Uterus (tissue), 4 donors: Measurements from ENCODE around the gene NMNAT2. TPM values are rescaled to one million over a fixed set of nuclear protein-coding genes. Genes with fewer than 3 reads are reported as not detected.

Experiments
- DNase-seq, 2 donors: peaks; one replicate each; pipeline ENCODE4 v3.0.0-alpha.2; 2019 to 2020
- H3K27ac ChIP-seq, 2 donors: fragments of 200-600 bp; sonication (generic); 1 replicate in 1 of 2; 2 replicates in 1 of 2; pipeline ENCODE4 v1.5.1; 2016 to 2018
- H3K27me3 ChIP-seq, 2 donors: fragments of 200-600 bp; sonication (generic); one replicate each; pipeline ENCODE4 v1.5.1; 2018 to 2019; ENCODE audit warnings: control low read depth in 1 of 2
- H3K36me3 ChIP-seq, 2 donors: fragments of 200-600 bp; sonication (generic); one replicate each; pipeline ENCODE4 v1.5.1; 2019; ENCODE audit warnings: control low read depth in 1 of 2
- H3K4me1 ChIP-seq, 2 donors: fragments of 200-600 bp; sonication (generic); one replicate each; pipeline ENCODE4 v1.5.1; 2018 to 2019; ENCODE audit warnings: control low read depth in 1 of 2
- H3K4me3 ChIP-seq, 2 donors: fragments of 200-600 bp; sonication (generic); 1 replicate in 1 of 2; 2 replicates in 1 of 2; pipeline ENCODE4 v1.5.1; 2018 to 2019; ENCODE audit warnings: mild to moderate bottlenecking in 1 of 2
- H3K9me3 ChIP-seq, 2 donors: fragments of 200-600 bp; sonication (generic); one replicate each; pipeline ENCODE4 v1.5.1; 2019; ENCODE audit warnings: control low read depth in 1 of 2
- POLR2A ChIP-seq, 2 donors: fragments of 450-650 bp; IDR thresholded peaks; one replicate each; pipeline ENCODE4 v1.6.1; 2016; ENCODE audit warnings: antibody characterized with exemption in 2 of 2, mild to moderate bottlenecking in 1 of 2, moderate library complexity in 1 of 2
- intact Hi-C: fragments of 100-400 bp; cut with DNase I; formaldehyde crosslinking; loops from one replicate; pipeline ENCODE4 v1.15.1; 2023; ENCODE audit warnings: low total_unique reads
- total RNA-seq, 4 donors: library from RNA; depleted of rRNA in 3 of 4; stranded (reverse); fragments of >200 nt in 3 of 4; gene quantifications; one replicate each; pipeline versions ENCODE4 v1.1.0 to v1.2.4, GENCODE V29; 2014 to 2023
- TF ChIP-seq, protein P1 (sequence below), 4 experiments: fragments of 200-600 bp in 2 of 4; fragments of 450-650 bp in 2 of 4; sonication (generic) in 2 of 4; IDR thresholded peaks; one replicate each; pipeline ENCODE4 v1.5.1; 2016 to 2019; ENCODE audit warnings: antibody characterized with exemption in 4 of 4, mild to moderate bottlenecking in 2 of 4, moderate library complexity in 1 of 4
- donor health status: DM: yes; HTN: yes; CAD: no.

Gene NMNAT2
- total RNA-seq, 4 donors from 2014 or later: 0.85 to 2.8 (median 1.5) TPM; not detected in 1

DNA sequence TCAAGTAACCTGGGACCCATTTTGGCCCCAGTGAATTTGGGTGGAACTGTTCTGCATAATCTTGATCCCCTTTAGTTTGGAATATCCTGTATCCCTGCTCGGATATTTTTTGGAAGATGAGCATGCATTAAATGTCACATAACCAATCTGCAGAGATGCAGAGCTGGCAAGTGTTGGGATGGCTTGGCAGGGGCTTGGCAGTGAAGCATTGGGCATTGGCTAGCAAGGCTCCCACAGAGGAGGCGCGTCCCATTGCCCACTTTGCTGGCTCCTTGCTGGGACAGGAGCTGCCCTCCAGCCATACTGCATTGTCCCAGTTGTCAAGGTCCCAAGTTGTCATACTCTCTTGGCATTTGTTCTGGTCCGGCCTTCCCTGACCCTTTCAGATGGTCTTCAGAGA, 202.2 kb downstream of the NMNAT2 start:
- no peaks in the 10 kb centered on the region for H3K36me3 ChIP-seq
- TF ChIP-seq POLR2A (IDR thresholded peaks at IDR 0.05): no peak
- TF ChIP-seq, protein P1, sequence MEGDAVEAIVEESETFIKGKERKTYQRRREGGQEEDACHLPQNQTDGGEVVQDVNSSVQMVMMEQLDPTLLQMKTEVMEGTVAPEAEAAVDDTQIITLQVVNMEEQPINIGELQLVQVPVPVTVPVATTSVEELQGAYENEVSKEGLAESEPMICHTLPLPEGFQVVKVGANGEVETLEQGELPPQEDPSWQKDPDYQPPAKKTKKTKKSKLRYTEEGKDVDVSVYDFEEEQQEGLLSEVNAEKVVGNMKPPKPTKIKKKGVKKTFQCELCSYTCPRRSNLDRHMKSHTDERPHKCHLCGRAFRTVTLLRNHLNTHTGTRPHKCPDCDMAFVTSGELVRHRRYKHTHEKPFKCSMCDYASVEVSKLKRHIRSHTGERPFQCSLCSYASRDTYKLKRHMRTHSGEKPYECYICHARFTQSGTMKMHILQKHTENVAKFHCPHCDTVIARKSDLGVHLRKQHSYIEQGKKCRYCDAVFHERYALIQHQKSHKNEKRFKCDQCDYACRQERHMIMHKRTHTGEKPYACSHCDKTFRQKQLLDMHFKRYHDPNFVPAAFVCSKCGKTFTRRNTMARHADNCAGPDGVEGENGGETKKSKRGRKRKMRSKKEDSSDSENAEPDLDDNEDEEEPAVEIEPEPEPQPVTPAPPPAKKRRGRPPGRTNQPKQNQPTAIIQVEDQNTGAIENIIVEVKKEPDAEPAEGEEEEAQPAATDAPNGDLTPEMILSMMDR (IDR thresholded peaks at IDR 0.05): no peak
- H3K4me1 ChIP-seq: peaks cover 0 to 7% of the 10 kb centered on the region in 2 donors
- no peak overlapping the region for H3K4me3 ChIP-seq
- intact Hi-C loops: no loop called here
- no peak overlapping the region for H3K27ac ChIP-seq
- no peak for DNase-seq
- H3K27me3 ChIP-seq: no peaks in the 10 kb centered on the region
- no peaks in the 10 kb centered on the region for H3K9me3 ChIP-seq

DNA sequence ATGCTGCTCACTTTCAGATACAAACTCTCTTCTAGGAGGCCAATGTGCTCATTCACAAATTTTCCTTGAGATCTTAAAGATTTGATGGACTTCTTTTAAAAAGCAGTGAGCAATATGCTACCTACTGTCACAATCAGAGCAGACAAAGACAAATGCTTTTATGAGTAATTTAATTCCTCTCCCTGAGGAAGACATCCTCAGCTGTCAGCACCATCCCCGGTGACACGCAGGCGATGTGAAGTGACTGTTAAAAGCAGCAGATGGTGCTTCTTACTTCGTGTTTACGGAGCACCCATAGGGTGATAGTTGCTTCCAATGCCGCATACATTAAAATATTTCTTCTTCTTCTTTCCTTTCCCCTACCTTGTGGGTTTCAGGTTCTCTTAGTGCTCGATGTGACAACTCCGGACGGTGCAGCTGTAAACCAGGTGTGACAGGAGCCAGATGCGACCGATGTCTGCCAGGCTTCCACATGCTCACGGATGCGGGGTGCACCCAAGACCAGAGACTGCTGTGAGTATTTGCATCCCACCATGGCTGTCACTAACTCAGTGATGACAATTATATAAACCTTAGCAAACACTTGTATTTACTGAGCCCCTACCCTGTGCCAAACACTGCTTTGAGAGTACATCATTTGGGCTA, 203.0 kb downstream of the NMNAT2 start:
- no peak overlapping the region for H3K27ac ChIP-seq
- intact Hi-C loops: no loop called here

DNA sequence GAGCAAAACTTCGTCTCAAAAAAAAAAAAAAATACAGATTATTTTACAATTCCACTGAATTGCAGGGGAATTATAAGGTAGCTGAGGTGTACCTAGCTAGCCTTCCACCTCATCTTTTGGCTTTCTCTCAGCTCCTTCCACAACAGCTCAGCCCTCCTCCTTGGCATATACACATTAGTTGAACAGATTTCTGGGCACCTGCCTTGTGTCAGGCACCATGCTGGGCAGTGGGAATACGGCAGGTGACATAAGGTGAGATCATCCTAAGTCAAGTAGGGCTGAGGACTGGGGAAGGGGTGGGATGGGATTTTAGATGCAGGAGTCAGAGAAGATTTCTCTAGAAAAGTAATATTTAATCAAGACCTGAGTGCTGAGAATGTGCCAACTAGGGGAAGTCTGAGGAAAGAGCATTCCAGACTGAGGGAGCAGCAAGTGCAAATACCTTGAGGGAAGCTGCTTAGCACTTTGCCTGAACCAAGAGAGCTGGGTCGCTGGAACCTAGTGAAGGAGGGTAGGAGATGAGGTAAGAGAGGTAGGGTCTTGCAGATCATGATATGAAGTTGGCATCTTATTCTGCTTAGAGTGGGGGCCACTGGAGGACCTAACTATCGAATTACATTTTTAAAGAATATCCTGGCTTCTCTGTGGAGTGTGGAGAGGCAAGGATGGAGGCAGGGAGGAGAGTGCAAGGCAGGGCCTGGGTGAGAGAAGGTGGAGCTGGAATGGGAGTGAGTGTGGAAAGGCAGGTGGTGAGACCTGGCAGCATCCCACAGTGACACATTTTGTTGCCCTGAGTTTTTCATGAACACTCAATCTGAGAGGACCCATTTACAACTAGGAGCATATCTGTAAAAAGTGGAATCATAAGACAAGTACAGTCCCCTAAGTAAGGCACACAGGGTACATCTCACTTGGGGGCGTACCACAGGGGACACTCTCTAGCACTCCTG, 203.9 kb downstream of the NMNAT2 start:
- Histone ChIP-seq H3K36me3 (no peaks in the 10 kb centered on the region), H3K4me1 (peaks cover 0 to 3% of the 10 kb centered on the region in 2 donors), H3K27me3 (no peaks in the 10 kb centered on the region), H3K9me3 (no peaks in the 10 kb centered on the region), H3K4me3 (no peak overlapping the region), H3K27ac (no peak overlapping the region)
- no peak for DNase-seq
- intact Hi-C loops: no loop called here
- TF ChIP-seq, protein P1 (IDR thresholded peaks at IDR 0.05): no peak
- no peak for TF ChIP-seq POLR2A (IDR thresholded peaks at IDR 0.05)

More for the DNA sequence above, 203.0 kb downstream of the NMNAT2 start:
- Histone ChIP-seq H3K27me3 (no peaks in the 10 kb centered on the region), H3K36me3 (no peaks in the 10 kb centered on the region), H3K4me1 (peaks cover 0 to 7% of the 10 kb centered on the region in 2 donors), H3K9me3 (no peaks in the 10 kb centered on the region), H3K4me3 (no peak overlapping the region)
- no peak for DNase-seq
- TF ChIP-seq POLR2A (IDR thresholded peaks at IDR 0.05): no peak
- TF ChIP-seq, protein P1 (IDR thresholded peaks at IDR 0.05): no peak

DNA sequence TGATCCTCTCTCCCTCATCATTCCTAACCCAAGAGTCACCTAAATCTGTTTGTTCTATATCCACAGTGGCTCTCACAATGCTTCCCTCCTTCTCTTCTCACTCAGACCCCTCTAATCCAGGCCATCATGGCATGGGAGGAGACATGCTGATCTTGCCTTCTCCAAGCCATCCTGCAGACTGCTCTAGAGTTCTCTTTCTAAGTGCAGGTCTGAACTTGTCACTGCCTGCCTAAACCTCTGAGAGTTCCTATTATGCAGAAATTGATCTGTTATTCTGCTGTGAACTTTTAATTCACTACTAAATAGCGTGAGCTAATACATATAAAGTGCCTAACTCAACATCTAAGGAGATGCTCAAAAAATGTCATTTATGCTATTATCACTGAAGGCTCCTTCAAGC, 205.3 kb downstream of the NMNAT2 start:
- no peak for TF ChIP-seq POLR2A (IDR thresholded peaks at IDR 0.05)
- TF ChIP-seq, protein P1 (IDR thresholded peaks at IDR 0.05): no peak
- Histone ChIP-seq H3K4me3 (no peak overlapping the region), H3K4me1 (no peaks in the 10 kb centered on the region), H3K27me3 (no peaks in the 10 kb centered on the region), H3K27ac (no peak overlapping the region), H3K9me3 (no peaks in the 10 kb centered on the region), H3K36me3 (no peaks in the 10 kb centered on the region)
- DNase-seq: no peak
- intact Hi-C loops: no loop called here

DNA sequence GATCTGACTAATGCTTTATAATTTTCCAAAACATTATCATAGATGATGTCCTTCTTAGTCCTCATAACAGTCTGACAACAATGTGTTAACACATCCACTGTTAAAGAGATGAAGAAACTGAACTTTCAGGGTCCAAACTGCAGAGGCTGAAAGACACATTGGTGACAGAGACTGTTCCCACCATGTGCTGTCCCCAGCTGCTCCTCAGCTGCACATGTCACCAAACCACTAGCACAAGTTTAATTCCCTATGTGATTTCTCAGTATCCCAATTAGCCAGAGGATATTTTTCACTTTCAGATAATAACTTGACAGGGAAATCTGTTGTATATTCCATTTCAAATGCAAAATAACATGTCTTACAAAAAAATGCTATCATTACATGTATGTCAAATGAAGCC, 207.5 kb downstream of the NMNAT2 start:
- Histone ChIP-seq H3K27ac (no peak overlapping the region), H3K36me3 (no peaks in the 10 kb centered on the region), H3K4me3 (no peak overlapping the region), H3K9me3 (no peaks in the 10 kb centered on the region), H3K4me1 (no peaks in the 10 kb centered on the region), H3K27me3 (no peaks in the 10 kb centered on the region)
- no peak for TF ChIP-seq POLR2A (IDR thresholded peaks at IDR 0.05)
- TF ChIP-seq, protein P1 (IDR thresholded peaks at IDR 0.05): no peak
- intact Hi-C loops: no loop called here
- DNase-seq: no peak
